Caco-2 (cell line): ENCODE measurements around the gene DPH6. TPM values are rescaled to one million over a fixed set of nuclear protein-coding genes. Genes with fewer than 3 reads are reported as not detected.
A peak's percentile ranks its signal among the peaks of the same experiment; 100 is the strongest.
"Not testable (repeated sequence)": the region's sequence is repeated elsewhere in the genome, so short reads cannot be mapped to it uniquely, and the experiment has no call there.

Experiments used
- BruUV-seq: library from RNA; stranded (reverse); fragments of 400-500 nt; replicated peaks from 2 replicates; lab custom pipeline; 2021; lab: Mats Ljungman, UMichigan
- CTCF ChIA-PET: fragments of 300-600 bp; sonication (Branson Sonifier 250); formaldehyde crosslinking; loops from one replicate; lab custom pipeline; 2022; ENCODE audit warnings: antibody characterized with exemption; lab: Charles Lee
- POLR2A ChIA-PET: fragments of 300-600 bp; sonication (Branson Sonifier 250); formaldehyde crosslinking; loops from one replicate; lab custom pipeline; 2022; ENCODE audit warnings: antibody characterized with exemption; lab: Charles Lee
- DNase-seq, 2 experiments: peaks; one replicate each; pipeline versions ENCODE4 v3.0.0 to v3.0.0-alpha.2; 2020 to 2022
- H3K27me3 ChIP-seq: replicated peaks from 2 replicates; pipeline ENCODE4 v1.6.0; 2011; ENCODE audit warnings: low read length; ENCODE audit not compliant: control insufficient read depth, insufficient read depth
- H3K36me3 ChIP-seq: 2 replicates; pipeline ENCODE4 v1.5.1; 2011; ENCODE audit warnings: low read length; ENCODE audit not compliant: control insufficient read depth, insufficient read depth
- H3K4me1 ChIP-seq: fragments of 250-450 bp; sonication (Bioruptor Pico); 2 replicates; pipeline ENCODE4 v1.5.1; 2020; ENCODE audit warnings: mild to moderate bottlenecking
- H3K4me3 ChIP-seq: 2 replicates; pipeline ENCODE4 v1.5.1; 2011; ENCODE audit warnings: low read depth, mild to moderate bottlenecking, control low read depth, low read length
- H3K9me3 ChIP-seq: fragments of 250-450 bp; sonication (Bioruptor Pico); 2 replicates; pipeline ENCODE4 v1.5.1; 2020; ENCODE audit warnings: mild to moderate bottlenecking, moderate library complexity
- H3K27ac Mint-ChIP-seq: one replicate; pipeline ENCODE4 v1.8.0; 2022; ENCODE audit warnings: mixed read lengths; ENCODE audit not compliant: unreplicated experiment
- H3K27me3 Mint-ChIP-seq: one replicate; pipeline ENCODE4 v1.8.0; 2022; ENCODE audit warnings: mixed read lengths; ENCODE audit not compliant: insufficient read depth, unreplicated experiment
- H3K36me3 Mint-ChIP-seq: one replicate; pipeline ENCODE4 v1.8.0; 2022; ENCODE audit warnings: mild to moderate bottlenecking, mixed read lengths; ENCODE audit not compliant: insufficient read depth, unreplicated experiment
- H3K4me1 Mint-ChIP-seq: one replicate; pipeline ENCODE4 v1.8.0; 2022; ENCODE audit warnings: low read depth, mixed read lengths; ENCODE audit not compliant: unreplicated experiment
- H3K4me3 Mint-ChIP-seq: one replicate; pipeline ENCODE4 v1.8.0; 2022; ENCODE audit warnings: mild to moderate bottlenecking, moderate library complexity, mixed read lengths; ENCODE audit not compliant: unreplicated experiment
- H3K9me3 Mint-ChIP-seq: one replicate; pipeline ENCODE4 v1.8.0; 2022; ENCODE audit warnings: mixed read lengths; ENCODE audit not compliant: unreplicated experiment
- intact Hi-C: fragments of 100-400 bp; cut with micrococcal nuclease; formaldehyde crosslinking; loops from one replicate; pipeline ENCODE4 v1.10.0; 2022; ENCODE audit not compliant: unreplicated experiment
- total RNA-seq: library from RNA; stranded (reverse); gene quantifications from 2 replicates; pipeline ENCODE4 v1.2.3, GENCODE V29; 2022
- TF ChIP-seq, protein P1 (sequence below), 2 experiments: fragments of 200-600 bp in 1 of 2; IDR thresholded peaks; 1 replicate in 1 of 2; 2 replicates in 1 of 2; pipeline versions ENCODE4 v1.5.1 to v1.8.0; 2011 to 2022; ENCODE audit warnings: antibody characterized with exemption in 1 of 2, control low read depth in 1 of 2, inconsistent platforms in 1 of 2, low read depth in 1 of 2, low read length in 1 of 2, mild to moderate bottlenecking in 1 of 2, moderate library complexity in 1 of 2; ENCODE audit not compliant: insufficient read depth in 1 of 2, severe bottlenecking in 1 of 2, unreplicated experiment in 1 of 2

Gene DPH6
- total RNA-seq, 1 experiment from 2014 or later = 24.0 TPM

DNA sequence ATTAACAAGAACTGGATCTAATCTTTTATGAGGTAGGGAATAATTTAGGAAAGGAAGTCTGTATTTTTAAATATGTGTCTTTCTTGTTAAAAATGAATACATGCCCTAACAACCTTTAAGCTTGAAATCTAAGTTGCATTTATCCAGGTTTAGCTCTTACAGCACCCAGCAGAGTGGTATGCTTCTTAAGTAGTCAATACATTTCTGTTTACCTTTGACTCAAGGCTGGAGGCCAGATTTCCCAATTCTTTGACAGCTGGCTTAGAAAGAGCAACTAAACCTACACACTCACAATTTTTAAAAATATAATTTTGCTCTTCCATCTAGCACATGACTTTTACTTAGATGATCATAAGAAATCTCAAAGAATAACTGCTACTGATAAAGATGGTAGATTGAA lies 148.9 kb downstream of the DPH6 start:
- no peak overlapping the region for H3K4me3 ChIP-seq
- Mint-ChIP-seq H3K4me3 (no peak overlapping the region), H3K4me1 (peaks cover 31% of the 10 kb centered on the region), H3K36me3 (no peaks in the 10 kb centered on the region), H3K27me3 (no peaks in the 10 kb centered on the region), H3K27ac (no peak overlapping the region), H3K9me3 (peaks cover 28% of the 10 kb centered on the region)
- no peak for DNase-seq
- no TSS peak for BruUV-seq
- no peaks in the 10 kb centered on the region for H3K36me3 ChIP-seq
- POLR2A ChIA-PET = no interaction called here
- CTCF ChIA-PET = no interaction called here
- no peaks in the 10 kb centered on the region for H3K27me3 ChIP-seq
- TF ChIP-seq, protein P1, sequence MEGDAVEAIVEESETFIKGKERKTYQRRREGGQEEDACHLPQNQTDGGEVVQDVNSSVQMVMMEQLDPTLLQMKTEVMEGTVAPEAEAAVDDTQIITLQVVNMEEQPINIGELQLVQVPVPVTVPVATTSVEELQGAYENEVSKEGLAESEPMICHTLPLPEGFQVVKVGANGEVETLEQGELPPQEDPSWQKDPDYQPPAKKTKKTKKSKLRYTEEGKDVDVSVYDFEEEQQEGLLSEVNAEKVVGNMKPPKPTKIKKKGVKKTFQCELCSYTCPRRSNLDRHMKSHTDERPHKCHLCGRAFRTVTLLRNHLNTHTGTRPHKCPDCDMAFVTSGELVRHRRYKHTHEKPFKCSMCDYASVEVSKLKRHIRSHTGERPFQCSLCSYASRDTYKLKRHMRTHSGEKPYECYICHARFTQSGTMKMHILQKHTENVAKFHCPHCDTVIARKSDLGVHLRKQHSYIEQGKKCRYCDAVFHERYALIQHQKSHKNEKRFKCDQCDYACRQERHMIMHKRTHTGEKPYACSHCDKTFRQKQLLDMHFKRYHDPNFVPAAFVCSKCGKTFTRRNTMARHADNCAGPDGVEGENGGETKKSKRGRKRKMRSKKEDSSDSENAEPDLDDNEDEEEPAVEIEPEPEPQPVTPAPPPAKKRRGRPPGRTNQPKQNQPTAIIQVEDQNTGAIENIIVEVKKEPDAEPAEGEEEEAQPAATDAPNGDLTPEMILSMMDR (IDR thresholded peaks at IDR 0.05; ENCODE audit: insufficient read depth in 1 of 2, low read depth in 1 of 2, low read length in 1 of 2, severe bottlenecking in 1 of 2, unreplicated experiment in 1 of 2) = no peak
- intact Hi-C loops = no loop called here
- no peaks in the 10 kb centered on the region for H3K9me3 ChIP-seq
- peaks cover 23% of the 10 kb centered on the region for H3K4me1 ChIP-seq

DNA sequence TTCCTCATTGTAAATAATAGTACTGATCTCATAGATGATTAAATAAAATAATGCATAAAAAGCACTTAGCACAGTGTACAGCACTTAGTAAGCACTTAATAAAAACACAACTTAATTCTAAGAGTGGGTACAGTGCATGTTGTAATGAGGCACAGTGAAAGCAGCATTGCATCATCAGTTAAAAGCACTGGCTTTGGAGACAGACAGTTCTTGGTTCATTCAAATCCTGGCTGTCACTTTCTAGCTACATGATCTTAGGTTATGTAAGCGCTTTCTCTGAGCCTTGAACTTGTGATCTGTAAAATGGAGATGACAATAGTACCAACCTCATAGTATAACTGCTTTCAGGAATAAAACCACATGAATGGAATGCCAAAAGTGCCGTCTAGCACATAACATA lies 151.5 kb downstream of the DPH6 start:
- Mint-ChIP-seq H3K4me3 (no peak overlapping the region), H3K36me3 (no peaks in the 10 kb centered on the region), H3K27me3 (no peaks in the 10 kb centered on the region), H3K9me3 (peaks cover 20% of the 10 kb centered on the region), H3K4me1 (peaks cover 31% of the 10 kb centered on the region), H3K27ac (no peak overlapping the region)
- ChIA-PET CTCF (no interaction called here), POLR2A (no interaction called here)
- intact Hi-C loops = no loop called here
- Histone ChIP-seq H3K4me1 (peaks cover 23% of the 10 kb centered on the region), H3K4me3 (no peak overlapping the region), H3K9me3 (no peaks in the 10 kb centered on the region), H3K36me3 (no peaks in the 10 kb centered on the region; the same call in 1 of the 2 replicates), H3K27me3 (no peaks in the 10 kb centered on the region)
- DNase-seq = no peak
- no TSS peak for BruUV-seq
- TF ChIP-seq, protein P1 (IDR thresholded peaks at IDR 0.05; ENCODE audit: insufficient read depth in 1 of 2, low read depth in 1 of 2, low read length in 1 of 2, severe bottlenecking in 1 of 2, unreplicated experiment in 1 of 2) = no peak

DNA sequence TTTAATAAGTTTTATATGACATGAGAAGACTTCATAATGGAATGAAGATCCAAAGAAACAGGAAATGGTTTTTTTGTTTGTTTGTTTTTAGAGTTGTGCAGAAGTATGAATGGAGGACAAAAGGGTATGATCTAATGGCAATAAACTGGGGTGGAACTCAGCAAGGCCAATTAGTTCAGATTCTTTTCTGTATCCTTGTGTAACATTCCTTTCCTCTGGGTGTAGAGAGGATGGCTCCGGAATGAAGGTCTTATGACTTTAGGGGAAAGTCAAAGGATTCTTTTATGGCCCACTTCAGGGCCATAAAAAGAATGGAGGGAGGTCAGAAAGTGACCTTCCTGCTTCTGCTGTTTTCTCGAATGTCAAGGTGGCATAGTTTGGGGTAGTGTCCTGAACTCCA lies 152.6 kb downstream of the DPH6 start:
- TF ChIP-seq, protein P1 (IDR thresholded peaks at IDR 0.05; ENCODE audit: insufficient read depth in 1 of 2, low read depth in 1 of 2, low read length in 1 of 2, severe bottlenecking in 1 of 2, unreplicated experiment in 1 of 2) = no peak
- H3K9me3 ChIP-seq = no peaks in the 10 kb centered on the region
- H3K4me3 ChIP-seq = no peak overlapping the region
- no peaks in the 10 kb centered on the region; the same call in 1 of the 2 replicates for H3K36me3 ChIP-seq
- intact Hi-C loops = no loop called here
- CTCF ChIA-PET = no interaction called here
- Mint-ChIP-seq H3K4me1 (peaks cover 31% of the 10 kb centered on the region), H3K36me3 (no peaks in the 10 kb centered on the region), H3K27me3 (no peaks in the 10 kb centered on the region), H3K9me3 (peaks cover 28% of the 10 kb centered on the region), H3K27ac (peak overlapping the region; percentile 42), H3K4me3 (no peak overlapping the region)
- POLR2A ChIA-PET = no interaction called here
- peak; percentile 29 to 44 for DNase-seq
- peaks cover 23% of the 10 kb centered on the region for H3K4me1 ChIP-seq
- H3K27me3 ChIP-seq = no peaks in the 10 kb centered on the region
- no TSS peak for BruUV-seq

DNA sequence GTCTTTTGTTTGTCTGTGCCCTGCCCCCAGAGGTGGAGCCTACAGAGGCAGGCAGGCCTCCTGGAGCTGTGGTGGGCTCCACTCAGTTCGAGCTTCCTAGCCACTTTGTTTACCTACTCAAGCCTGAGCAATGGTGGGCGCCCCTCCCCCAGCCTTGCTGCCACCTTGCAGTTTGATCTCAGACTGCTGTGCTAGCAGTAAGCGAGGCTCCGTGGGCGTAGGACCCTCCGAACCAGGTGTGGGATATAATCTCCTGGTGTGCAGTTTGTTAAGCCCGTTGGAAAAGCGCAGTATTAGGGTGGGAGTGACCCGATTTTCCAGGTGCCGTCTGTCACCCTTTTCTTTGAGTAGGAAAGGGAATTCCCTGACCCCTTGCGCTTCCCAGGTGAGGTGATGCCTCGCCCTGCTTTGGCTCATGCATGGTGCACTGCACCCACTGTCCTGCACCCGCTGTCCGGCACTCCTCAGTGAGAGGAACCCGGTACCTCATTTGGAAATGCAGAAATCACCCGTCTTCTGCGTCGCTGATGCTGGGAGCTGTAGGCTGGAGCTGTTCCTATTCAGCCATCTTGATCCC lies 154.5 kb downstream of the DPH6 start:
- Mint-ChIP-seq H3K4me1 (peaks cover 20% of the 10 kb centered on the region), H3K9me3 (peaks cover 29% of the 10 kb centered on the region)
- H3K36me3 ChIP-seq, H3K27ac Mint-ChIP-seq, BruUV-seq, H3K4me3 ChIP-seq, DNase-seq, CTCF ChIA-PET, H3K4me3 Mint-ChIP-seq, H3K9me3 ChIP-seq, H3K27me3 Mint-ChIP-seq, H3K27me3 ChIP-seq, H3K36me3 Mint-ChIP-seq, intact Hi-C loops, POLR2A ChIA-PET: not testable (repeated sequence)
- peaks cover 14% of the 10 kb centered on the region for H3K4me1 ChIP-seq
